SH-SY5Y (cell line): Measurements from ENCODE around the gene MRFAP1L1.

Source experiments
- GATA2 ChIP-seq: IDR thresholded peaks from 2 replicates; pipeline ENCODE4 v1.6.1; 2011; ENCODE audit warnings: mild to moderate bottlenecking, low read depth, low read length
- GATA3 ChIP-seq: IDR thresholded peaks from 2 replicates; pipeline ENCODE4 v1.6.1; 2011; ENCODE audit warnings: low read depth, mild to moderate bottlenecking, low read length, moderate library complexity

DNA sequence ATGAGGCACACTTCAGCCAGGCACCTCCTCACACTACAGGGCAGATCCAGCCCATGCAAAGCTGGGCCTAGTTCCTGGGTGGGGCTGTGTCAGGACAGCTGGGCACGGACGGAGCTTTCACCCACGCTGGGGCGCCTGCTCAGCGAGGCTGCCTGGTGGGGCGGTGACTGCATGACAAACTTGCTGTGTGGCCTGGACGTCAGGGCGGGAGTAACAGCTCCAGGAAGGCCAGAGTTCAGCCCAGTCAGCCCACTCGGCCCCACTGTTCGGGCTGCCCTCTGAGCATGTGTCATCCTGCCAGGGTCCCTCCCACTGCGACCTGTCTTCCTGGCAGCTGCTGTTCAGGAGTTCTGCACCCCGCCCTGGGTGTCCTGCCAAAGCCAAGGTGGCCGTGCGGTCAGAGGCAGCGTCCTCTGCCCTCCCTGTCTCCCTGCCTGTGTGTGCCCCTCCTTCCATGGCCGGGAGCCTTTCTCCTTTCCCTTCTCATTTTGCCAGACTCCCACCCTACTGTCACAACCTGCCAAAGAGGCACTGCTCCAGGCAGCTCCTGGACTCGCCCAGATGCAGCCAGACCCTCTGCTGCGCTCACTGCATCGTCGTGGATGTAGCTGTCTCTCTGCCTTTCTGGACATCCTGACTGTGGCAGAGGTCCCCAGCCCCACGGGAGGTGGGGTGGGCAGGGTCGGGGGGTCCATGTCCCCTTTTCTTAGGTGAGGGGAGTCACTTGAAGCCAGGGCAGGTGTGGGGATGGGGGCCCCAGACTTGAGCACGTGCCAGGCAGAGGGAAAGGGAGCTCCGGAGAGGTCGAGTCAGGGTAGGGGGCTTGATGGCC is 39.9 kb upstream of the MRFAP1L1 start:
- TF ChIP-seq GATA2 (no peak), GATA3 (no peak)
